NCI-H2196 treated with DMSO at 0.1 percent for 48 hours (cell line): ENCODE results near the gene SSC5D.

ENCODE experiments used
- DNase-seq: peaks from one replicate; lab custom pipeline; 2025; ENCODE audit not compliant: unreplicated experiment; lab: John Stamatoyannopoulos, UW

The SSC5D gene

DNA sequence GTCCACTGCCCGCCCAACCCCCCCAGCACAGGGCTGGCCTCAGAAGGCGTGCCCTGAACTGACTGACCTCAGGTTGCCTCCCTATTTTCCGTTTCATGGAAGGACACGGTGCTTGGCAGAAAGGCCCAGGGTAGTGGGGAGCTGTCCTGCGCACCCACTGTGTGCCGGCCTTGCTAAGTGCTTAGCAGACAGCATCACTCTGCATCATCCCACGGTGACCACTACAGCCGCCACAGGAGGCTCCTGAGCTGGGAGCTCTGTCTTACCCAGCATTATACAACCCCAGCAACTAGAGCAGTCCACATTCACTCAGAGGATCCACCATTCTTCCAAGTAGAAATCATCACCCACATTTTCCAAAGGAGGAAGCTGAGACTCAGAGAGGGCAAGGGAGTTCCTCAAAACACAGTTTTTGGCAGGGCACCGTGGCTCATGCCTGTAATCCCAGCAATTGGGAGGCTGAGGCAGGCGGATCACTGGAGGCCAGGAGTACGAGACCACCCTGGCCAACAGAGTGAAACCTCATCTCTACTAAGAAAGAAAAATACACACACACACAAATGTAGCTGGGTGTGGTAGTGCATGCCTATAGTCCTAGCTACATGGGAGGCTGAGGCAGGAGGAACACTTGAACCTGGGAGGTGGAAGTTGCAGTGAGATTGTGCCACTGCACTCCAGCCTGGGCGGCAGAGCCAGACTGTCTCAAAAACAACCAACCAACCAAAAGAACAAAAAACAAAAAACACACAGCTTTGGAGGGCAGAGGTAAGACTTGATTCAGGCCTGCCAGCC lies 47.1 kb downstream of the SSC5D start:
- DNase-seq, result no peak

DNA sequence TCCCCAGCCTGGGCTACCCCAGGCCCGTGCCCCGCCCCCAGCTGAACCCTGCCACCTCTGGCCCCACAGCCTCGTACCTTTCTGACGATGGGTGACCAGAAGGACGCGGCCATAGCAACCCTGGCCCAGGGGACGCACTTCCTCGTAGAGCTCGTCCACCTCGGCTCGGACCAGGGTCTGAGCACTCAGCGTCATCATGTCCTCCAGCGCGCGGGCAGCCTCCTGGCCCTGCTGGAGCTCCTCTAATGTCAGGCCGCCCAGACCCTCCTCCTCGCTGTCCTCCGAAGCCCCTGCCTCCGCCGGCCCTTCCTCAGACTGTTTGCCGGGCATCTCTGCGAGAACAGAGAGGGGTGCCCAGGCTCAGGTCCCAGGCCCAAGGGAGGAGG lies 47.7 kb downstream of the SSC5D start:
- DNase-seq, result no peak

DNA sequence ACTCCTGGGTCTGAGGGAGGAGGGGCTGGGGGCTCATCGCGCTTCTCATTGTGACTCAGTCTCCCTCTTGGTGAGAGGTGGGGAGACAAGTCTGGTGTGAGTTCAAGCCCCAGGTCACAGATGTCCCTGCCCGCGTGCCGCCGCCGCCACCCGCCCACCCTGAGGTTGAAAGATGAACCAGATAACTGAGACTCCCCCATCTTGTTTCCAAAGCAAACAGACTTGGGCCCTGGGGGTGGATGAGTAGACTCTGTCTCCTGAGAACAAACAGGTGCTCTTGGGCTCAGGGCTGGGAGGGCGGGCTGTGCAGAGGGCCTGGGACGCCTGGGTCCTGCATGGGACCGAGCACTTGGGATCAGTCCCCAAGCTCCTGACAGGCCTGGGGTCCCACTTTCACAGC lies 48.1 kb downstream of the SSC5D start:
- DNase-seq, result no peak

DNA sequence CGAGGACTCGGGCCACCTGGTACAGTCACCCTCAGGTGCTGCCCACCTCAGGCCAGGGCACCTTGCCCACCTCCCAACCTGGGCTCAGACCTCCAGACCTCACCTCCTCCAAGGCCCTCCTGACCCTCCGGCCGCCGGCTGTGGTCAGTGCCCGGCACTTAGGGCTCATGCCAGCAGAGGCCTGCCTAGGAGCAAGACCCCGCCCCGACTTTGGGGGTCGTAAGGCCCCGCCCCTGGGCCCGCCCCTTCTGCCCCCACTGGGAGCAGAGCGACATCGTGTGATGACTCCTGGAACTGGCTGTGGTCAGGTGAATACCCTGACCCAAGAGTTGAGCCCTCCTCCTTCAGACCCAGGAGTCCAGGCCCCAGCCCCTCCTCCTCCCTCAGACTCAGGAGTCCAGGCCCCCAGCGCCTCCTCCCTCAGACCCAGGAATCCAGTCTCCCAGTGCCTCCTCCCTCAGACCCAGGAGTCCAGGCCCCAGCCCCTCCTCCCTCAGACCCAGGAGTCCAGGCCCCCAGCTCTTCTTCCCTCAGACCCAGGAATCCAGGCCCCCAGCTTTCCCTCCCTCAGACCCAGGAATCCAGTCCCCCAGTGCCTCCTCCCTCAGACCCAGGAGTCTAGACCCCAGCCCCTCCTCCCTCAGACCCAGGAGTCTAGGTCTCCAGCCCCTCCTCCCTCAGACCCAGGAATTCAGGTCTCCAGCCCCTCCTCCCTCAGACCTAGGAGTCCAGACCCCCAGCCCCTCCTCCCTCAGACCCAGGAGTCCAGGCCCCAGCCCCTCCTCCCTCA lies 48.9 kb downstream of the SSC5D start, which contains the start of gene SBK2:
TSS of gene SBK2 (minus strand) at position 183 of the 790 bp plus-strand sequence. CDS start 839 bp downstream, outside the sequence.
- no peak for DNase-seq

DNA sequence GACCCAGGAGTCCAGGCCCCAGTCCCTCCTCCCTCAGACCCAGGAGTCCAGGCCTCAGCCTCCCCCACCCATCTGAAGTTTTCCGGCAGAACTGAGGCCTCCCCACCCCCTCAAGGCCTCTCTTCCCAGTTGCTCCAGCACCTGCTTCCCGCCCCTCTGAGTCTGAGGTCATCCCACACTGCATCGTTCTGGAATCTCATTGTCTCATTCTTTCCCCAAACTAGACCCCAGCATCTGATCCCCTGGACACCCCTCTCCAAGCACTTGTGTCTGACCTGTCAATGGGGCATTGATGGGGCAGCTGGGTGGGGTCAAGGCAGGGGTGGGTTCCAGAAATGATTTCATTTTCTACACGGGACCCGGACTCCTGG lies 49.5 kb downstream of the SSC5D start:
- no peak for DNase-seq

DNA sequence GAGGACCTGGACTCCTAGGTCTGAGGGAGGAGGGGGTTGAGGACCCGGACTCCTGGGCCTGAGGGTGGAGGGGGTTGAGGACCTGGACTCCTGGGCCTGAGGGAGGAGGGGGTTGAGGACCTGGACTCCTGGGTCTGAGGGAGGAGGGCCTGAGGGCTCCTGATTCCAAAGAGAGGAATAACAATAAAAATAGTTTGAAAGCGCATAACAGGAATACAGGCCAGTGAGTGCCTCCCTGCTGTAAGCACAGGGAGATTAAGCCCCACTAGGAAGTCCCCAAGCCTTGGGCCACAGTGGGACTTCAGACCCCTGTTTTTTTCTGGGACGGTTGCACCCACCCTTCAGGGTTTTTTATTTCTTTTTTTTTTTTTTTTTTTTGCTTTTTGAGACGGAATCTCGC lies 49.9 kb downstream of the SSC5D start:
- no peak for DNase-seq

DNA sequence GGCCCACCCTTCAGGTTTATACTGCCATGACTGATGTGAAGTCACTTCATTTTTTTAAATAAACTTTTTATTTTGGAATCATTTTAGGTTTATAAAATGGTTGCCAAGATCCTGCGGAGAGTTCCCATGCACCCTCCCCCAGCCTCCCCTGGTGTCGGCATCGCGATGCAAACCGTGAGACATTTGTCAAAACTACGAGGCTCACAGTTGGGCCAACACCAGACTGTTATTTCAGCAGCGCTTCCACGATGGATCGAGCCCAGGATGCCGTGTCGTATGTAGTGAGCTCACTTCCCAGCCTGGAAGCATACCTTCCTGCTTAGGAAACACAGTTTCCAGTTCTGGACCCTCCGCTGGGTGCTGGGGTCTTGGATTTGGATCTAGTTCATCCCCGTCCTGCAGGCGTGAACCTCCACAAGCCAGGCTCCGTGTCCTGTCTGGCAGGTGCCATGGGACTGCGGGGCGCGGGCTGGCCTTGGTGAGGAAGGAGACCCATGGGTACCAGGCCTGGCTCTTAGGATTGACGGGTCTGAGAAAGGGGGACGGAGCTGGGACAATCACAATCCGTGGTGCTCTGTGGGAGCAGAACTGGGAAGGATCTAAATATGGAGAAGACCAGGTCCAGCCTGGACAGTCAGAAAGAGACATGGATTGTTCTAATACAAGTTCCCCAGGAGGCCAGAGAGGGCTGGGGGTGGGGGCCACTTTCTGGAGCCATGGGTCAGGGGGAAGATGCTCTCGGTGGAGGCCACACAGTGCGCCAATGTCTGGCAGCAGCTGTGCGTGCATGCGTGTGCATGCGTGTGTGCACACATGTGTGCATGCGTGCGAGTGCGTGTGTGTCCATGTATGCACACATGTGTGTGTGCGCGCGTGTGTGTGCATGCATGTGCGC lies 51.1 kb downstream of the SSC5D start:
- DNase-seq, result no peak

DNA sequence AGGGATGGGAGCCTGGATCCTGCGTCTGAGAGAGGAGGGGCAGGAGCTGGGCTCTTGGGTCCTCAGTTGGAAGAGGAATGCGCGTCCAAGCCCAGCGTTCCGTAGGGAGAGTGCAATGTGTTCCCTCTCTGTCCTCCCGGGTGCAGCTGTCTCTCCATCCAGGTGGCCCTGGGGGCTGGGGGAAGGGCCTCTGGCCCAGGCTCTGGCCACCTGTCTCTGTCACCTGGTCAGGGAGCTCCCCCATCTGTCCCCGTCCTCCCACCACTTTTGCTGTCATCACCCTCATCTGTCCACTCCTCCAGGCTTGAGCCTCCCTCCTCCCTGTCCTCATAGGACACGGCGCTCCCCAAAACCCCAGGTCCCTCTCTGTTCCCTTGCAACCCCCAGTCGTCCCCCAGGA lies 52.4 kb downstream of the SSC5D start:
- no peak for DNase-seq

DNA sequence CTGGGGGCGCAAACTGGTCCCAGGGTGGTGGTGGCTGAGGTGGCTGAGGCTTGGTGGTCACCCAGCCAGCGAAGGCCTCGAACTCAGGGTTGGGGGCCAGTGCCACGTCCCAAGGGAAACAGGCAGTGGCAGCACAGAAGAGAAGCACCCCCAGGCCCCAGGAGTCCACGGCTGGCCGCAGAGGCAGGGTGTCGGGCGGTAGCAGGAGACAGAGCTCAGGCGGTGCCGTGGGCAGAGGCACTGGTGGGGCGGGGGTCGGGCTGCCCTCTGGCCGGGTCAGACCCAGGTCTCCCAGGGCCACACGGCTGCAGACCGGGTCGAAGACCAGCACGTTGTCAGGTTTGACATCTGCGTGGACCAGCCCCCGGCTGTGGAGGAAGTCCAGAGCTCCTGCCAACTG lies 52.9 kb downstream of the SSC5D start:
- DNase-seq, result no peak

DNA sequence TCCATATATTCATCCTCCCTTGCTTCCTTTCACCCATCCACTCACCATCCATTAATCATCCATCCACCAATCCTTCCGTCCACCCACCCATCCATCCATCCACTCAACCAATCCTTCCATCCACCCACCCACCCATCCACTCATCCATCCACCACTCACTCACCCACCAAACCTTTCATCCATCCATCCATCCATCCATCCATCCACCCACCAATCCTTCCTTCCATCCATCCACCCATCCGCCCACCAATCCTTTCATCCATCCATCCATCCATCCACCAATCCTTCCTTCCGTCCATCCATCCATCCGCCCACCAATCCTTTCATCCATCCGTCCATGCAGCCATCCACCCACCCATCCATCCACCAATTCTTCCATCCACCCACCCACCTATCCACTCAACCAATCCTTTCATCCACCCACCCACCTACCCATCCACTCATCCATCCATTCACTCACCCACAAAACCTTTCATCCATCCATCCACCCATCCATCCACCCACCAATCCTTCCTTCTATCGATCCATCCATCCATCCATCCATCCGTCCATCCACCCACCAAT lies 54.1 kb downstream of the SSC5D start:
- no peak for DNase-seq

DNA sequence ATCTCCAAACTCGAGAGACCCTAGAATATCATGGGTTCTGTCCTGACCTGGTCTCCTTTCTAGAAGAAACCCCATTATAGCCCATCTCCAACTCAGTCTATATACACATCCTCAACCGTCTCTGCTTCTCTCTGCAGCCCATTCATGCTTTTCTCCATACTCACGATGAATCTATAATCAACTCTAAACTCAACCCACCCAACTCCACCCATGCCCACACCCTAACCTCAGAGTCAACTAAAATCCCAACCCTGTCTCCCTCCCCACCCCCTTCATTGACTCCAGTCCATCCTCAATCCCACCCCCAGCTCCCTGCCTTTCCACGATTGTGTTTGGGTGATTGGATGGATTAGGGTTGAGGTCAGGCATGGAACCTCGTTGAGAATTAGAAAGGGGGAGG lies 55.3 kb downstream of the SSC5D start:
- no peak for DNase-seq

DNA sequence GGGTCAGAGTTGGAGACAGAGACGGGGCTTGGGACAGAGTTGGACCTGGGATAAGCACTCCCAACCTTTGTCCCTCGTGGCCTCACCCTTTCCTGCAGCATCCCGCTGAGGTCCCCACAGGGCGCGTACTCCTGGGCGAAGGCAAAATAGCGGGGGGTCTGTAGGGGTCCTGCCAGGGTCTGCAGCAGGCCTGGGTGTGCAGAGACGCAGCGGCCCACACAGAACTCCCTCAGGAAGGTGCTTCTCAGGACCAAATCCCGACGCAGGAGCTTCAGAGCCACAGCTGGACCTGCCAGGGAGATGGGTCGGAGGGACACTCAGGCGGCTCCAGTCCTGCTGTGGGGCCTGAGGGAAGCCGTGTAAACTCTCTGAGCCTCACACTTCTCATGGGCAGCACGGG lies 55.8 kb downstream of the SSC5D start:
- DNase-seq, result no peak

DNA sequence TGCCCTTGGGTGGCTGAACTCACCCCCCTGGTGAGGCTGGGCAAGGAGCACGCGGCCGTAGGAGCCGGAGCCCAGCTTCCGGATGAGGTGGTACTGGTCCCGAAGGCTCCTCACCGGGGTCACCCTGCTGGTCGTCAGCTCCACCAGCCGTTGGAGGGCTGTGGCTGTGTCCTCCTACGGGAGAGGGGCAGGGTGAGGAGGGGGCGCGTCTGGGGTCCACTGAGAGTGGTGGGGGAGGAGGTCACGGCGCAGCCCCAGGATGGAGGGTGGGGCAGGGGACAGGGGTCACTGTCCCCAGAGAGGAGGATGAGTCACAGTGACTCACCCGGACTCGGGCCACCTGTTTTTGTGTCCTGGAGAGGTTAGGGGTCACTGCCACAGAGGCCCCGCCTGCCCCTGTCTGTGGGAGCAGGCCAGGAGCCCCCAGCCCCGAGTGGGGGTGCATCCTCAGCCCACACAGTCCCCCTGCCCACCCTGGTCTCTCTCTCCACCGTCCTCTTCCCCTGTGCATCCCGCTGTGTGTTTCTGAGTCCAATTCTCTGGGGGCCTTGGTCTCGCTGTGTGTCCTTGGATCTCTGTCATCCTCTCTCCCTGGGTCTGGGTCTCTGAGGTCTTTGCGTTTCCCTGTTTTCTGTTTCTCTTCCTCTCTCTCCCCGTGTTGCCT lies 56.7 kb downstream of the SSC5D start:
- DNase-seq, result no peak

DNA sequence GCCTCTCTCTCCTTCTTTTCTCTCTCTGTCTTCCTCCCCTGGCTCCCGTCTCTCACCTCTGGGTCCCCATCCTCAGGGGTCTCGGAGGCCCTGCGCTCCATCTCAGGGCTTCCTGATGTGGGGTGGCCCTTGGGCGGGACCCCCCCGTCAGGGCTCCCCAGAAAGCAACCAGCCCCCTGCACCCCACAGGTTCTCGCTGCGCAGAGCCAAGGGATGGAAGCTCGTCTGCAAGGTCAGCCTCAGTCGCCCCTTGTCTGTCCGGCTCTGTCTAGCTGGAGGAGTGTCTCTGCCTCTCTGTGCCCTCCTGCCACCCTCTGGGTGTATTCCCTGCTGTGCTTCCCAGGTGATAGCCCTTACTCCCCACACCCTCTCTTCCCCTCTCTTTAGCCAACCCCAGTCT lies 57.2 kb downstream of the SSC5D start, which contains the start of gene SBK3:
TSS of gene SBK3 (minus strand) at position 101 of the 400 bp plus-strand sequence. CDS start at position 101, 0 bp downstream.
- no peak for DNase-seq

DNA sequence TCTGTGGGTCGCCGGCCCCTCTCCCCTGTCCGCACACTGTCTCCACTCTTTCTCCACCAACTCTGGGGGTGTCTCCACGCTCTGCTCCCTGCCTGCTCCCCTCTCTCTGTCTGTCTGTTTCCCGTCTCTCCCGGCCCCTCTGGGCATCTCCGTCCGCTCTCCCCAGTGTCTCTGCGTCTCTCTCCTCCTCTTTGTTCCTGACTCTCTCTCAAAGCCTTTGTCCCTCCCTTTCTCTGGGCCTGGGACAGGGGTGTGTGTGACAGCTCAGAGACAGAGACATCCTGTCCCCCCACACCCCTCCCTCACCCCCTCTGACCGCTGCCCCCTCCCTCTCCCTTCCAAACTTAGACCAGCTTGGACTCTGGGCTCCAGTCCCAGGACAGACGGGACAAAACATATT lies 57.8 kb downstream of the SSC5D start:
- no peak for DNase-seq

DNA sequence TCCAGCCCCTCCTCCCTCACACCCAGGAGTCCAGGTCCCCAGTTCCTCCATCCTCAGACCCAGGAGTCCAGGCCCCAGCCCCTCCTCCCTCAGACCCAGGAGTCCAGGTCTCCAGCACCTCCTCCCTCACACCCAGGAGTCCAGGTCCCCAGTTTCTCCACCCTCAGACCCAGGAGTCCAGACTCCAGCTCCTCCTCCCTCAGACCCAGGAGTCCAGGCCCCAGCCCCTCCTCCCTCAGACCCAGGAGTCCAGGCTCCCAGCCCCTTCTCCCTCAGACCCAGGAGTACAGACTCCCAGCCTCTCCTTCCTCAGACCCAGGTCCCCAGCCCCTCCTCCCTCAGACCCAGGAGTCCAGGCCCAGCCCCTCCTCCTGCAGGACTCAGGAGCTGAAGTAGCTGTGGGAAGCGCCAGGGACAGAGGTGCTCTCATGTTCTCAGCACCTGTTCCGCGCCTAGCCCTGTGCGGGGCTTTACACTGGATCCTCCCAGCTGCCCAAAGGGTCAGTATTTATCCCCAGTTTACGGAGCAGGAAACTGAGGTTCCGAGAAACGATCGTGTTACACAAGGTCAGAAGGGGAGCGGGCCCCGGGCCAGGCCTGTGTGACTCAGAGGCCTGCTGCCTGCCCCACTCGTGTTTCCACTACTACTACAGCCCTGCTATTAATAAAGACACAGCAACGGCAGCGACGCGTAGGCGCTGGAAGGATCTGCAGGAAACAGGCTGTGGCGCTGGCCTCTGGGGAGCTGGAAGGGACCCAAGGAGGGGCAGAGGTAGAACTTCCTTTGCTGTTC lies 58.8 kb downstream of the SSC5D start:
- DNase-seq, result peak; percentile 36

DNA sequence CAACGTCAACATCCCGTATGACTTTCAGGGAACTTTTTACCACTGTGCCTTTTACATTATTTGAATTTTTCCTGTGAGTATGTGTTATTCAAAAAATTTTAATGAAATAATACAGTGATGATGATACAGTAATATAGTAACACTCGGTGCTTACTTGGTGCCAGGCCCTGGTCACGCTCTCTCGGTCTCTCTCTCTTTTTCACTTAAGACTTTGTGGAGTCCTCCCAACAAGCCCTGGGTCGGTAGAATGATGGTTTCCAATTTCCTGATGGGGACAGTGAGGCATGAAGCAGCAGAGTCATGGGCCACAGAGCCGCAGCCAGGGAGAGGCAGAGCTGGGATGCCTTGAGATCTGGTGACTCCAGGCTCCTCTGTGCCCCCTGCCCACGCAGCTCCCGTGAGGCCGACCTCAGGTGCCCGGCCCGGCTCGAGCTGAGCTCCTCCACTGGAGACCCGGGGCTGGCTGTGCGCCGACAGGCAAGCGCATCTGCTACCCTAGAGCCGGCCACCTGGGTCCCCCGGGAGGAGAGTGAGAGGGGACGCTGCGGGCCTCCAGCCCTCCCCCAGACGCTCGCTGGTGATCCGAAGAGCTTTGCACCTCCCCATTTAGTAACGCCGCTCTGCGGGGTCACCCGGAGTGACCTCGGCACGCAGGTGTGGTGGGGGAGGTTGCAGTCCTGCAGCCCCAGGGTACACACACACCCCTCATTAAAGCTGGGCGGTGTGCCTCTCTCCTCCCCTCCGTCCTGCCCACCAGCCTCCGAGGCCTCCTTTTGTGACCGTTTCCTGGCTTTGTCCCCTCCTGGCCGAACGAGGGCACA lies 61.5 kb downstream of the SSC5D start:
- DNase-seq, result no peak

DNA sequence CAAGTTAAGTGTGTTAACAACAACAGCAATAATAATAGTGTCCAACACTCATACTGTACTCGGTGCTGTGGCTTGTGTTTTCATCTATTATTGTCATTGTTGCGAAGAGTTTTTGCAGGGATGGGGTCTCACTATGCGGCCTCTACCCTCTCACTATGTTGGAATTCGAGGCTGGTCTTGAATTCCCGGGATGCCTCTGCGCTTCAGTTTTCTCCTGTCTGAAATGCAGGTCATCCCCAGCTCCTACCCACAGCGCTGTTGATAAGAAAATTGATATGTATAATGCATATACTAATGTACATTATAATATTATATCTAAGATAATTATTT lies 62.0 kb downstream of the SSC5D start:
- DNase-seq, result no peak

DNA sequence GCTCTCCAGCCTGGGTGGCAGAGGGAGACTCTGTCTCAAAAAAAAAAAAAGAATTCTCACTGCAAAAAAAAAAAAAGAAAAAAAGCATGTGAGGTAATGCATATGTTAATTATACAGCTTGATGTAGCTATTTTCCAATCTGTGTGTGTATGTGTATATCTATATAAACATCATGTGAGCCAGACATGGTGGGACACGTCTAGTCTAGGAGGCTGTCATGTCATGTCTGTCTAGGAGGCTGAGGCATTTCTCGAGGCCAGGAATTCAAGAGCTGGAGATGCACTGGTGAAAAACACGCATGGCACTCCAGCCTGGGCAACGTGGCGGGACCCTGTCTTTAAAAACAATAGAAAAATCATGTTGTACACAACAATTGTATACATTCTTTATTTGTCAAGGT lies 64.0 kb downstream of the SSC5D start:
- no peak for DNase-seq
